NCI-H1694 treated with DMSO at 0.1 percent for 48 hours (cell line): ENCODE measurements around the gene MAN1A1.

ENCODE experiments used
- DNase-seq: peaks from one replicate; lab custom pipeline; 2025; lab: John Stamatoyannopoulos, UW

MAN1A1 gene

GRCh38 chr6:119346450-119346849 is 3.1 kb downstream of the MAN1A1 start:
- no peak for DNase-seq

- DNase-seq, result no peak
These were observed 4.4 kb downstream of the MAN1A1 start for GRCh38 chr6:119345114-119345513.

GRCh38 chr6:119344306-119344705 is 5.3 kb downstream of the MAN1A1 start:
- no peak for DNase-seq

- no peak for DNase-seq
These were observed 5.9 kb downstream of the MAN1A1 start for GRCh38 chr6:119343573-119344146.

GRCh38 chr6:119343167-119343566 is 6.4 kb downstream of the MAN1A1 start:
- no peak for DNase-seq

- no peak for DNase-seq
These were observed 7.1 kb downstream of the MAN1A1 start for GRCh38 chr6:119342430-119342829.

GRCh38 chr6:119340796-119341487 is 8.6 kb downstream of the MAN1A1 start:
- no peak for DNase-seq

GRCh38 chr6:119339941-119340456 is 9.6 kb downstream of the MAN1A1 start:
- no peak for DNase-seq

GRCh38 chr6:119337762-119338161 is 11.8 kb downstream of the MAN1A1 start:
- no peak for DNase-seq

- DNase-seq, result no peak
These were observed 12.3 kb downstream of the MAN1A1 start for GRCh38 chr6:119337252-119337651.

- DNase-seq, result no peak
These were observed 14.9 kb downstream of the MAN1A1 start for GRCh38 chr6:119334535-119335264.

- DNase-seq, result no peak
These were observed 15.8 kb downstream of the MAN1A1 start for GRCh38 chr6:119333707-119334295.

GRCh38 chr6:119333063-119333609 is 16.4 kb downstream of the MAN1A1 start:
- DNase-seq, result no peak

GRCh38 chr6:119331663-119332286 is 17.8 kb downstream of the MAN1A1 start:
- no peak for DNase-seq

- no peak for DNase-seq
These were observed 18.9 kb downstream of the MAN1A1 start for GRCh38 chr6:119330520-119331113.

GRCh38 chr6:119329794-119330180 is 19.8 kb downstream of the MAN1A1 start:
- no peak for DNase-seq

GRCh38 chr6:119328892-119329793 is 20.4 kb downstream of the MAN1A1 start:
- DNase-seq, result no peak

- no peak for DNase-seq
These were observed 21.3 kb downstream of the MAN1A1 start for GRCh38 chr6:119328254-119328653.

GRCh38 chr6:119327810-119328209 is 21.8 kb downstream of the MAN1A1 start:
- DNase-seq, result no peak

- DNase-seq, result no peak
These were observed 23.1 kb downstream of the MAN1A1 start for GRCh38 chr6:119326291-119327005.
